K562 (cell line): ENCODE measurements around the gene GNB2.

ENCODE experiments used
- GATA2 ChIP-seq: sonication (generic); formaldehyde crosslinking; IDR thresholded peaks from 2 replicates; pipeline ENCODE4 v1.4.0; 2020; ENCODE audit warnings: mild to moderate bottlenecking, missing genetic modification reagents
- SMAD3 ChIP-seq: fragments of 450-650 bp; formaldehyde crosslinking; conservative IDR thresholded peaks from 2 replicates; pipeline ENCODE4 v1.4.0; 2020; ENCODE audit warnings: mild to moderate bottlenecking
- YY1 ChIP-seq, 3 experiments: IDR thresholded peaks; 2 replicates each; pipeline ENCODE4 v1.6.1; 2011; ENCODE audit warnings: low read length in 2 of 3, mild to moderate bottlenecking in 2 of 3, moderate library complexity in 2 of 3, borderline replicate concordance in 1 of 3, control low read depth in 1 of 3, low read depth in 1 of 3; ENCODE audit not compliant: insufficient read depth in 3 of 3, insufficient replicate concordance in 2 of 3, control insufficient read depth in 1 of 3, insufficient read length in 1 of 3; ENCODE audit errors: extremely low read depth in 1 of 3
- ZFX ChIP-seq: sonication (generic); formaldehyde crosslinking; IDR thresholded peaks from 2 replicates; pipeline ENCODE4 v1.8.0; 2022; ENCODE audit warnings: mild to moderate bottlenecking, missing genetic modification reagents, moderate library complexity
- ZNF316 ChIP-seq: fragments of 450-650 bp; IDR thresholded peaks from 2 replicates; pipeline ENCODE4 v1.6.1; 2016

DNA sequence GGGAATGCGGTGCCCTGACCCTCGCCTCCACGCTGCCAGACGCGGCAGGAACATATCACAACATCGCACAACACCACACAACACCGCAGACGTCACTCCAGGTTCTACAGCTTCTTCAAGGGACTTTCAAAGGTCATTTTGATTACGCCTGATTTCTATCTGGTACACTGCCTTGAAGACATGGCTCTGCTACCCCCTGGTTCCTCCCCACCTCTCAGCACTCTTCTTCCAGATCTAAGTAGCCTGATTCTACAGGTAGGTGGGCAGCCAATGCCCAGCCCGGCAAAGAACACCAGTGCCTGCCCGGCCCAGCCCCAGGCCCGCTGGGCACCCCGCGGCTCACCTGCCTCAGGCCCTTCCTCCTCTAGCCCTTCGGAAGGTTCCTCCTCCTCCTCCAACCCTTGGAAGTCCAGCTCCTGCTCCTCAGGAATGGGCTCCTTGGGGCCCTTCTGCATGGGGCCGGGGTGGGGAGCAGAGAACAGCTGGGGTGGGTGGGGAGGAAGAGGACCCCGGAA is 12.1 kb downstream of the GNB2 start:
- TF ChIP-seq SMAD3 (no peak), ZNF316 (no peak), GATA2 (CRISPR knock-in tag) (no peak), ZFX (CRISPR knock-in tag) (no peak), YY1 (IDR thresholded peaks at IDR 0.05; ENCODE audit: borderline replicate concordance in 1 of 3, control insufficient read depth in 1 of 3, extremely low read depth in 1 of 3, insufficient read depth in 3 of 3, insufficient read length in 1 of 3, insufficient replicate concordance in 2 of 3, low read depth in 1 of 3, low read length in 2 of 3) (no peak)
